Epithelial cell of proximal tubule (primary cell): ENCODE results near the gene STAMBP. TPM values are rescaled to one million over a fixed set of nuclear protein-coding genes. Genes with fewer than 3 reads are reported as not detected.
"Not testable (repeated sequence)": the region's sequence is repeated elsewhere in the genome, so short reads cannot be mapped to it uniquely, and the experiment has no call there.

Experiments
- DNase-seq: peaks from one replicate; pipeline ENCODE4 v3.0.0-alpha.2; 2011; ENCODE audit warnings: low read depth
- H3K4me3 ChIP-seq: 2 replicates; pipeline ENCODE4 v1.5.1; 2011; ENCODE audit warnings: low read depth, mild to moderate bottlenecking, low read length
- CTCF ChIP-seq: conservative IDR thresholded peaks from 2 replicates; pipeline ENCODE4 v1.5.1; 2012; ENCODE audit warnings: low read depth, mild to moderate bottlenecking, low read length
- total RNA-seq: library from RNA; depleted of rRNA; stranded (reverse); fragments of >200 nt; gene quantifications from 2 replicates; pipeline ENCODE4 v1.2.3, GENCODE V29; 2015

The STAMBP gene
- total RNA-seq, 1 donor from 2014 or later = 37.5 TPM

GRCh38 chr2:73899801-73900336 is 71.1 kb downstream of the STAMBP start:
- no peak for TF ChIP-seq CTCF
- no peak for DNase-seq
- no peak overlapping the region for H3K4me3 ChIP-seq

GRCh38 chr2:73901143-73901542 is 72.4 kb downstream of the STAMBP start:
- no peak for TF ChIP-seq CTCF
- DNase-seq = no peak
- H3K4me3 ChIP-seq = no peak overlapping the region

- no peak overlapping the region for H3K4me3 ChIP-seq
- DNase-seq = no peak
- TF ChIP-seq CTCF = no peak
Measured at GRCh38 chr2:73902284-73902683, 73.5 kb downstream of the STAMBP start.

- no peak overlapping the region for H3K4me3 ChIP-seq
- no peak for DNase-seq
- TF ChIP-seq CTCF = no peak
Measured at GRCh38 chr2:73903313-73903712, 74.6 kb downstream of the STAMBP start.

- H3K4me3 ChIP-seq, DNase-seq: not testable (repeated sequence)
Measured at GRCh38 chr2:73903949-73904613, 75.3 kb downstream of the STAMBP start.

GRCh38 chr2:73904952-73905351 is 76.2 kb downstream of the STAMBP start:
- no peak for TF ChIP-seq CTCF
- no peak for DNase-seq

GRCh38 chr2:73906847-73907505 is 78.2 kb downstream of the STAMBP start:
- H3K4me3 ChIP-seq = no peak overlapping the region
- DNase-seq = no peak
- TF ChIP-seq CTCF = no peak

More at GRCh38 chr2:73904952-73905351, 76.2 kb downstream of the STAMBP start:
- H3K4me3 ChIP-seq = no peak overlapping the region
